GM19372 (cell line): ENCODE data around the gene NOC4L.
A peak's percentile ranks its signal among the peaks of the same experiment; 100 is the strongest.
"Not testable (repeated sequence)": the region's sequence is repeated elsewhere in the genome, so short reads cannot be mapped to it uniquely, and the experiment has no call there.

ENCODE experiments used
- ATAC-seq: cut with Tn5 transposase; IDR thresholded peaks from one replicate; pipeline ENCODE4 v1.9.1; 2021; ENCODE audit warnings: mild to moderate bottlenecking, low read depth, moderate library complexity; ENCODE audit not compliant: unreplicated experiment

The NOC4L gene

DNA sequence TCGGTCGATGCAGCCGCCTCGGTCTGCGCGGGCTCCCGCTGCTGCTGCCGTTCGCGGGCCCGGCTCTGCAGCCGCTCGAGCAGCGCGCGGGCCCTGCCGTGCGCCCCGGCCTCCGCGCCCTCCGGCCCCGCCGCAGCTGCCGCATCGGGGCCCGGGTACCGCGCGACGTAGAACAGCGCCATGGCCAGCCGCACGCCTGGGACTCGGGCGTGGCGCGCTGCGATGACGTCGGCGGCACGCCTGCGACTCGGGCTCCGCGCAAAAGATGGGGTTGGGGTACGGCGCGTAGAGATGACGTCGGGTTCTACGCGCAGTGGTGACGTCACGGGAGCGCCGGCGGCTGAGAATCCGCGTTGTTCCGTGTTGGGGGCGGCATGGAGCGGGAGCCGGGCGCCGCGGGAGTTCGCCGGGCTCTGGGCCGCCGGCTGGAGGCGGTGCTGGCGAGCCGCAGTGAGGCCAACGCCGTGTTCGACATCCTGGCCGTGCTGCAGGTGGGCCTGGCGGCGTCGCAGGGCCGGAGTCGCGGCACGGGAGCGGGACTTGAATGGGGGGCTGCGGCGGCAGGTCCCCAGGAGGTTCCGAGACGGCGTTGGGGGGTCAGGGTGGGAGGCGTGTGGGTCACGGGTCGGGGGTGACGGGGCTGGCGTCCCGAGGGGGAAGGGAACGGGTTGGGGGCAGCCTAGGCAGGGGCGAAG, at the start of gene NOC4L, which contains the start of gene DDX51:
Gene NOC4L (plus strand): TSS at position 343 of the 695 bp plus-strand sequence. CDS start 32 bp downstream, at position 375.
Gene DDX51 (minus strand): TSS at position 205 of the 695 bp plus-strand sequence. CDS start 23 bp downstream, at position 182.
- ATAC-seq = peak; percentile 89

GRCh38 chr12:132095520-132096409, 48.5 kb upstream of the NOC4L start:
- no peak for ATAC-seq

DNA sequence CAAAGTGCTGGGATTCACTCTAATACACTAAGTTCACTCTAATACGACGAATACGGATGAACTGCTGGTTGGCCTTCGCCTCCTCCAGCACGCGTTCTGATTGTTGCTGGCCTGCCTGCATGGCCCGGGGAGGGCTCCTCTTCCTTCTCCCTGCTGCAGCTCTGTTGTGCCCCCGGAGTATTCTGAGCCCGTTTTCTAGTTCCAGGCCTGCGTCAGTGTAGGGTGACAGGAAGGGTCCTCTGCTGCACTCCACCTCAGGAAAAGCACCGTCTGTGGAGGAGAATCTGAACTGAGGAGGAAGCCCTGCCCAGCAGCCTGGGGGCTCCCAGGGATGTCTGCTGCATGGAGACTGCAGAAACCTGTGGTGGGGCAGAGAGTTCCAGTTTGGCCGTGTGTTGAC, 44.5 kb upstream of the NOC4L start:
- no peak for ATAC-seq

GRCh38 chr12:132100306-132101065, 43.8 kb upstream of the NOC4L start:
- no peak for ATAC-seq

DNA sequence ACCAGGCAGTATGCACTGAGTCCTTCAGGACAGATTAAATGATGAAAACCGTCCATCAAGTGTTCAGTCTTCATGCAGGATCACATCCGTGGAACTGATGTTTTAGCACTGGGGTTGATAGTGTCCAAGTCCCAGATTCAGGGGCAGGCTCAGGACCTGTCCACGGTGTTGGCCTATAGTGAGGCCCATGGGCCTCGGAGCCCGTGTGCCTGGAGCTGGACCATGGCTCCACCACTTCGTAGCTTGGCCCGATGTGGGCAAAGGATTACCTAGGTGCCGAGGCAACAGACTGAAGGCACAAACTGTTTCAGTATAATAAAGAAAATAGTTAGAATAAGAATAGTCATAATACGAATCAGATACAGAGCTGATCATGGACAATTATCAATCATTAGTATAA, 42.0 kb upstream of the NOC4L start:
- no peak for ATAC-seq

- ATAC-seq = not testable (repeated sequence)
Measured at GRCh38 chr12:132103072-132103471, 41.2 kb upstream of the NOC4L start.

GRCh38 chr12:132103542-132104308, 40.5 kb upstream of the NOC4L start:
- no peak for ATAC-seq

- ATAC-seq = no peak
Measured at GRCh38 chr12:132105467-132105866, 38.8 kb upstream of the NOC4L start.

DNA sequence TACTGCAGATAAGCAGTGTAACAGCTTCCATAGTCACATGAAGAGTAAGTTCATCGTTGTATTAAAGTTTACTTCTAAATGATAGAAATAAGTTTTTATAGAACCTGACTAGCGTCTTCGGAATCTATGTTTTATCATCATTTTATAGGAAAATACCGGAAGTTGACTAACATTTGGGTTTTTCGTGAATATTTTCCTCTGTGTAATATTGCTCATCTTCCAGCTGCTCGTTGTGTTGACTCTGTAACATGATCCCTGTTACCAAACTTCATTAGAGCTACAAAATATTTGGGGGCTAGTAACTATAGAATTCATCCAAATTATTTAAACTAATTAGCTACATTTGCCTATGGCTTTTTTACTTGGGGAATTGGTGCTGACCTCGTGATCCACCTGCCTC, 37.3 kb upstream of the NOC4L start:
- no peak for ATAC-seq

- no peak for ATAC-seq
Measured at GRCh38 chr12:132108211-132108832, 35.9 kb upstream of the NOC4L start.

DNA sequence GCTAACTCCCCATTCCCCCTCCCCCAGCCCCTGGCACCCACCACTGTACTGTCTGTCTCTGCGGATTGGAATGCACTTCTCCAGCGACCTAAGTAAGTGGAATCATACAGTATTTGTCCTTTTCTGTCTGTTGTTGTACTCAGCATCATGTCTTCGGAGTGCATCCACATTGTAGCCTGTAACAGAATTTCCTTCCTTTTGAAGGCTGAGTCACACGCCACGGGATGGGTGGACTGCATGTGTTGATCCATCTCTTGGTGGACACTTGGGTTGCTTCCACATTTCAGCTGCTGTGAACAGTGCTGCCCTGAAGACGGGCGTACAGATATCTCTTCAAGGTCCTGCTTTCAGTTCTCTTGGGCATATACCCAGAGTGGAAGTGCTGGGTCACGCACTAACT, 34.5 kb upstream of the NOC4L start:
- ATAC-seq = no peak

DNA sequence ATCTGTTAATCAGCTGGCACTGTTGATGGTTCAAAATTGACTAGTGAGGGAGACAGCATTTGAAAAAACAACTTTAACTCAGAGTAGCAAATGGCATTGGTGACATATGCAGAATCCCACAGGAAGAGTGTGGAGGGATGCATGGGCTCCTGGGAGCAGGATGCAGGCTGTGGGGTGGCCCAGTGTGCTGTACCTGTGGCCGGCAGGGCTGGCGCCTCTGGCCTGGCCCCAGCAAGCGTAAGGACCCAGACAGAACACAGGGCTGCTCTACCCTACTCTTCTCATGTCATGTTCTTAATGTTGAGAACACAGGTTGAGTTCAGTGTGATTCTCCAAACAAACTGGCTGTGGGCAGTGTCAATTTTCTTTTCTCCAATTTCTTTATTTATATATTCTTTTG, 33.6 kb upstream of the NOC4L start:
- no peak for ATAC-seq

DNA sequence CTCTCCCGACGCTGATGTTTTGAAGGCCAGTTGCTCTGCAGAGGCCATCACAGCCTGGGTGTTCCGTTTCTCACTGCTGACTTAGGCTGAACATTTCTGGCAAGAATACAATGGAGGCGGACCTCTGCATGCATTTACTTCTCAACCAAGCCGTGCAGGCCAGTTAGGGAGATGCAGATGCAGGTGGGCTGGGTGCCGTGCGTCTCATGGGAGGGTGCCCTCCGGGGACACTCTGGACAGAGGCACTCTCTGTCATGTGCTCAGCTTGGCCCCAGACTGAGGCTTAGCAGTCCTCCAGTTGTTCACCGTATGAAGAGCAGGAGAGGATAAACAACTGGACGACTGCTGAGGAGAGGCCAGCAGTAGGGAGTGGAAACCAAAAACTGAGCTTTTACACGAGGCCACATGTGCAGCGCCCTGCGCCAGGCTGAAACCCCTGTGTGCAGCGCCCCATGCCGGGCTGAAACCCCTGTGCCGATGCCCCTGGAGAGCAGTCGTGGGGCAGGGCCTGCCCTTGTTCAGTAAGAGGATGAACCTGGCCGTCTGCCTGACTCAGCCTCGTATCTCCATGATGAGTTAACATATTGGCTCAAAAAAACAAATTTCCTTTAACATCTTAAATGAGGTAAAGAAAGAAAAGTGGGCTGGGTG, 32.5 kb upstream of the NOC4L start:
- ATAC-seq = no peak

- no peak for ATAC-seq
Measured at GRCh38 chr12:132114667-132115066, 29.6 kb upstream of the NOC4L start.

- ATAC-seq = no peak
Measured at GRCh38 chr12:132115500-132115899, 28.8 kb upstream of the NOC4L start.

- ATAC-seq = no peak
Measured at GRCh38 chr12:132116709-132117557, 27.3 kb upstream of the NOC4L start.

DNA sequence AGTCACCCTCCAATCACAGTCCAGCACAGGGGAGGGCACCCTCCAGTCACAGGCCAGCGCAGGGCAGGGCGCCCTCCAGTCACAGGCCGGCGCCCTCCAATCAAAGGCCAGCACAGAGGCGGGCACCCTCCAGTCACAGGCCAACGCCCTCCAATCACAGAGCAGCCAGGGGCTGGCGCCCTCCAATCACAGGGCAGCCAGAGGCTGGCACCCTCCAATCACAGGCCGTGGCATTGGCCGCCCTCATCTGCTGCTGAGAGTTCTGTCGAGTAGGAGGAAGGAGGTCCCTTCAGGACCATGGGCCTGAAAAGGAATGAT, 26.7 kb upstream of the NOC4L start:
- ATAC-seq = no peak

GRCh38 chr12:132118876-132119275, 25.4 kb upstream of the NOC4L start:
- ATAC-seq = no peak
